A673 (cell line): ENCODE data around the gene GET3. TPM values are rescaled to one million over a fixed set of nuclear protein-coding genes. Genes with fewer than 3 reads are reported as not detected.

Experiments
- BruUV-seq: library from RNA; stranded (reverse); fragments of 400-500 nt; replicated peaks from 2 replicates; lab custom pipeline; 2021; lab: Mats Ljungman, UMichigan
- CTCF ChIA-PET: fragments of 300-600 bp; sonication (Branson Sonifier 250); formaldehyde crosslinking; loops from one replicate; lab custom pipeline; 2022; ENCODE audit warnings: antibody characterized with exemption; lab: Charles Lee
- POLR2A ChIA-PET: fragments of 300-600 bp; sonication (Branson Sonifier 250); formaldehyde crosslinking; loops from one replicate; lab custom pipeline; 2022; ENCODE audit warnings: antibody characterized with exemption; ENCODE audit not compliant: low non-redundant PET; lab: Charles Lee
- DNase-seq: peaks from one replicate; pipeline ENCODE4 v3.0.0-alpha.2; 2015; ENCODE audit warnings: low spot score
- H3K27ac ChIP-seq: fragments of 200-600 bp; sonication (generic); 2 replicates; pipeline ENCODE4 v1.5.1; 2016; ENCODE audit warnings: mixed run types, low read depth, mild to moderate bottlenecking, mixed read lengths, antibody characterized with exemption, low read length; ENCODE audit not compliant: poor library complexity, severe bottlenecking
- H3K27me3 ChIP-seq: fragments of 200-600 bp; sonication (generic); replicated peaks from 2 replicates; pipeline ENCODE4 v1.6.1; 2017; ENCODE audit warnings: mixed run types, low read depth, mild to moderate bottlenecking, mixed read lengths, antibody characterized with exemption, low read length; ENCODE audit not compliant: insufficient read depth, poor library complexity
- H3K36me3 ChIP-seq: fragments of 200-600 bp; sonication (generic); 2 replicates; pipeline ENCODE4 v1.6.1; 2016; ENCODE audit warnings: mixed run types, mild to moderate bottlenecking, mixed read lengths, antibody characterized with exemption, low read length; ENCODE audit not compliant: insufficient read depth, poor library complexity, severe bottlenecking
- H3K4me1 ChIP-seq: fragments of 200-600 bp; sonication (generic); 2 replicates; pipeline ENCODE4 v1.6.1; 2017; ENCODE audit warnings: mixed run types, mild to moderate bottlenecking, mixed read lengths, antibody characterized with exemption, low read length; ENCODE audit not compliant: insufficient read depth, poor library complexity, severe bottlenecking
- H3K4me3 ChIP-seq: fragments of 200-600 bp; sonication (generic); 2 replicates; pipeline ENCODE4 v1.5.1; 2016; ENCODE audit warnings: low read depth, mixed run types, mild to moderate bottlenecking, mixed read lengths, low read length; ENCODE audit not compliant: poor library complexity, severe bottlenecking
- H3K9me3 ChIP-seq: fragments of 200-600 bp; sonication (generic); 2 replicates; pipeline ENCODE4 v1.6.1; 2016; ENCODE audit warnings: mixed run types, low read depth, mild to moderate bottlenecking, mixed read lengths, antibody characterized with exemption, low read length; ENCODE audit not compliant: poor library complexity, severe bottlenecking
- EZH2 ChIP-seq: fragments of 200-600 bp; sonication (generic); IDR thresholded peaks from 2 replicates; pipeline ENCODE4 v1.6.1; 2017; ENCODE audit warnings: borderline replicate concordance, low read depth, mild to moderate bottlenecking, mixed read lengths, antibody characterized with exemption, low read length; ENCODE audit not compliant: poor library complexity, severe bottlenecking
- intact Hi-C: fragments of 100-400 bp; cut with micrococcal nuclease; formaldehyde crosslinking; loops from one replicate; pipeline ENCODE4 v1.10.0; 2022; ENCODE audit not compliant: unreplicated experiment
- total RNA-seq: library from RNA; stranded (reverse); gene quantifications from 2 replicates; pipeline ENCODE4 v1.2.3, GENCODE V29; 2021
- TF ChIP-seq, protein P1 (sequence below): fragments of 300-800, 200-600 bp; sonication (generic); conservative IDR thresholded peaks from 2 replicates; pipeline ENCODE4 v1.5.1; 2017; ENCODE audit warnings: low read depth, mild to moderate bottlenecking, antibody characterized with exemption, low read length, moderate library complexity, mixed read lengths

The GET3 gene
- total RNA-seq, 1 experiment from 2014 or later: 91.7 TPM

DNA sequence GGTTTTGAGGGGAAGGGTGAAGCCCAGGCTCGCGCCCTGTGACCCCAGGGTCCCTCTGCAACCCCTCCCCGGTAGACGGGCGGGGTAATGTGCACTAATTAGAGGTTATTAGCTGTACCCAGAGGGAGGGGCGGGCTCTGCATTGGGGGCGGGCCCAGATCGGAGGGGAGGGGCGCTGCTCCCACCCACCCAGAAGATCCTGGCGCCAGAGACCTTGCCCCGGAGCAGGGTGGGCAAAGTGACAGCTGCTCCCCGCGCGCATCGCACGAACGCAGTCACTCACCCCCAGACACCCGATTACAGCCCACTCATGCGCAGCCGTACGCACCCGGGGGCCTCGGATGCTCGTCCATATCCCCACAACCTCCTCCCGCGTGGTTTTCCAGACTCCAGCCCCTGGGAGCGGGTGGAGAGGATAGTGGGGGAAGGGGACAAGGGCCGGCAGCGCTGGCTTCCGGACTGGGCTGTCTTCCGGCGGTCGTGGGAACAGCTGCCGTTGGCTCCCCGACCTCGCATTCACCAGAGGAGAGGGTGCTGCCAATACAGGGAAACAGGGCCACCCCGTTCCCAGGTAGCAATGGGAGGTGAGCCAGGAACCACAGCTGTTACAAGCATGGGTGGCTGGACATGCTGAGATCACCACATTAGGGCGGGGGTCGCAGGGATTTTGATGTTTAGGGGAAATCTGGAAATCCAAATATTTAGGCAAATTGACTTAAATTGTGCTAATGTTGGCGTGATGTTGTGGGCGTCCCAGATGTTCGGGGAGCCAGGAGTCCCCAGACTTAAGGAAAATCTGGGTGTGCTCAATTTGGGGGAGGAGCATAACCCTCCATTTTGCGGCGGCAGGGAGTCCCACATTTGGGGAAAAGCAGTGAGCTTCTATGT lies 41.0 kb downstream of the GET3 start:
- Histone ChIP-seq H3K9me3 (no peaks in the 10 kb centered on the region), H3K4me1 (peaks cover 31% of the 10 kb centered on the region), H3K27me3 (no peaks in the 10 kb centered on the region), H3K27ac (peak overlapping the region; percentile 73), H3K36me3 (no peaks in the 10 kb centered on the region), H3K4me3 (peak overlapping the region; percentile 48)
- DNase-seq: peak; percentile 78
- ChIA-PET CTCF (interaction anchor here (0.6 to 2.1 kb wide), 7 partner anchors 13 to 82 kb away, joined by 3 to 29 read pairs (median 7); partner anchors contain the start of genes FBXW9 and JUNB), POLR2A (interaction anchor here (1.0 to 1.4 kb wide), 2 partner anchors 13 to 14 kb away, joined by 4 to 6 read pairs; partner anchors contain the start of gene JUNB)
- TF ChIP-seq, protein P1, sequence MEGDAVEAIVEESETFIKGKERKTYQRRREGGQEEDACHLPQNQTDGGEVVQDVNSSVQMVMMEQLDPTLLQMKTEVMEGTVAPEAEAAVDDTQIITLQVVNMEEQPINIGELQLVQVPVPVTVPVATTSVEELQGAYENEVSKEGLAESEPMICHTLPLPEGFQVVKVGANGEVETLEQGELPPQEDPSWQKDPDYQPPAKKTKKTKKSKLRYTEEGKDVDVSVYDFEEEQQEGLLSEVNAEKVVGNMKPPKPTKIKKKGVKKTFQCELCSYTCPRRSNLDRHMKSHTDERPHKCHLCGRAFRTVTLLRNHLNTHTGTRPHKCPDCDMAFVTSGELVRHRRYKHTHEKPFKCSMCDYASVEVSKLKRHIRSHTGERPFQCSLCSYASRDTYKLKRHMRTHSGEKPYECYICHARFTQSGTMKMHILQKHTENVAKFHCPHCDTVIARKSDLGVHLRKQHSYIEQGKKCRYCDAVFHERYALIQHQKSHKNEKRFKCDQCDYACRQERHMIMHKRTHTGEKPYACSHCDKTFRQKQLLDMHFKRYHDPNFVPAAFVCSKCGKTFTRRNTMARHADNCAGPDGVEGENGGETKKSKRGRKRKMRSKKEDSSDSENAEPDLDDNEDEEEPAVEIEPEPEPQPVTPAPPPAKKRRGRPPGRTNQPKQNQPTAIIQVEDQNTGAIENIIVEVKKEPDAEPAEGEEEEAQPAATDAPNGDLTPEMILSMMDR: no peak
- TF ChIP-seq EZH2: no peak
- intact Hi-C loops: no loop called here
- no TSS peak for BruUV-seq

DNA sequence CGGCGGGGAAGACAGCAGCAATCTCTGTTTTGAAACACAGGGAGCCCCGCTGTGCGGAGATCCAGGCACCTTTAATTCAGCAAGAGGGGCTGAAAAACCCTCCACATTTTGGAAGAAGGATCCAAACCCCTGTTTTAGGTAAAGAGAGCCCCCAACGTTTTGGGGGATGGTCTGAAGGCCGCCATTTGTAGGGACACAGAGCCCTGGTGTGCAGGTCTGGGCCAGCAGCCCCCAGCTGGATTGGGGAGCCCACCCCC lies 41.5 kb downstream of the GET3 start:
- ChIA-PET CTCF (interaction anchor here (0.6 to 2.1 kb wide), 4 partner anchors 13 to 17 kb away, joined by 3 to 14 read pairs (median 4); no protein-coding TSS in a partner anchor), POLR2A (interaction anchor here (1.0 kb wide), 1 partner anchor 14 kb away, joined by 4 read pairs; no protein-coding TSS in a partner anchor)
- peak overlapping the region; percentile 48 for H3K4me3 ChIP-seq
- H3K4me1 ChIP-seq: peaks cover 37% of the 10 kb centered on the region
- TSS peak; percentile 90 for BruUV-seq
- TF ChIP-seq, protein P1: no peak
- TF ChIP-seq EZH2: no peak
- no peak for DNase-seq
- peak overlapping the region; percentile 73 for H3K27ac ChIP-seq
- no peaks in the 10 kb centered on the region for H3K27me3 ChIP-seq
- intact Hi-C loops: no loop called here
- H3K36me3 ChIP-seq: no peaks in the 10 kb centered on the region
- H3K9me3 ChIP-seq: no peaks in the 10 kb centered on the region

DNA sequence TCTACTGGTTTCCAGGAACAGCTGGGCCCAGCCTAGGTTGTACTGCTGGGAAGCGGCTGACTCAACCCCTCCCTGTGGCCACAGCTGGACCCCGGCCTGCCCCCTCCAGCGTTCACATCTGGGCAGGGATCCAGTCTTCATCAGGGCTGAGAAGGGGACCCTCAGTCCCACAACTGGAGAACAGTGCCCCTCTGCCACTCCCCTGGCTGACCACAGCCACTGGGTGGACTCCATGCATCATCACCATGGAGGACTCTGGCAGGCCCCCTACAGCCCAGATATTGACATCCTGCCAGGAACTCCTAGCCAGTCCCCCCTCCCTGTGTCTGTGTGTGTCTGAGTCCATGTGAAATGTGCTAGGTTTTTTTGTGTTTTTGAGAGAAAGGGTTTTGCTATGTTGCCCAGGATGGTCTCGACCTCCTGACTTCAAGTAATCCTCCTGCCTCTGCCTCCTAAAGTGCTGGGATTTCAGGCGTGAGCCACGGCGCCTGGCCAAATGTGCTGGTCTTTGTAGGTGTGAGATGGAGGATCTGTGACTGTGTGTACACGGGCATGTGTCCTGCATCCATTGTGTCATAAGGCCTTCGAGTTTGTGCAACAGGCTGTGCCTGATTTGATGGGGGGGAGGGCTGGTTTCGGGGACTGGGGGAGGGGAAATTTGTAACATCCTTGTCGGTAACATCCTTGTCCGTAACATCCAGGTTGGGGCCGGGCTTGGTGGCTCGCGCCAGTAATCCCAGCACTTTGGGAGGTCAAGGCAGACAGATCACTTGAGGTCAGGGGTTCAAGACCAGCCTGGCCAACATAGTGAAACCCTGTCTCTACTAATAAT lies 42.1 kb downstream of the GET3 start:
- H3K27ac ChIP-seq: peak overlapping the region; percentile 73
- H3K9me3 ChIP-seq: no peaks in the 10 kb centered on the region
- ChIA-PET POLR2A (interaction anchor here (1.0 kb wide), 1 partner anchor 13 kb away, joined by 4 read pairs; no protein-coding TSS in a partner anchor), CTCF (interaction anchor here (0.8 to 2.1 kb wide), 3 partner anchors 13 to 17 kb away, joined by 3 to 14 read pairs (median 3); no protein-coding TSS in a partner anchor)
- peaks cover 42% of the 10 kb centered on the region for H3K4me1 ChIP-seq
- BruUV-seq: no TSS peak
- no peaks in the 10 kb centered on the region for H3K36me3 ChIP-seq
- DNase-seq: peak; percentile 66
- H3K4me3 ChIP-seq: peak overlapping the region; percentile 48
- H3K27me3 ChIP-seq: no peaks in the 10 kb centered on the region
- intact Hi-C loops: no loop called here
- no peak for TF ChIP-seq EZH2
- TF ChIP-seq, protein P1: no peak
